ENCODE data around the gene TTLL1. TPM values are rescaled to one million over a fixed set of nuclear protein-coding genes. Genes with fewer than 3 reads are reported as not detected.
A peak's percentile ranks its signal among the peaks of the same experiment; 100 is the strongest.

Gene TTLL1
- total and polyA plus RNA-seq, 4 donors = 3.0 to 5.9 (median 5.1) TPM

- Histone ChIP-seq H3K27ac (ENCODE audit: low read depth in 1 of 2, low read length in 2 of 2) (peak within 1 kb of the TSS in 1 of 2 donors; percentile 61), H3K27me3 (ENCODE audit: control insufficient read depth in 1 of 2, insufficient read depth in 2 of 2, low read length in 1 of 2) (no peaks in the 10 kb centered on the region), H3K4me1 (ENCODE audit: control insufficient read depth in 1 of 2, insufficient read depth in 2 of 2, low read length in 2 of 2) (no peaks in the 10 kb centered on the region), H3K9me3 (ENCODE audit: control insufficient read depth, low read length) (no peaks in the 10 kb centered on the region), H3K4me3 (ENCODE audit: low read length in 2 of 2) (peak within 1 kb of the TSS; percentile 64 to 94), H3K36me3 (ENCODE audit: control insufficient read depth in 1 of 2, insufficient read depth in 2 of 2, low read length in 1 of 2) (no peaks in the 10 kb centered on the region)
- WGBS, 2 donors = 0% methylated on average over 46 to 85 of the region's 85 CpGs
- intact Hi-C loops (cut with DNase I) = loop anchor here in 1 of 2 donors (5.0 to 10.0 kb wide), 3 partner anchors 83 to 148 kb away; no protein-coding TSS in a partner anchor
- ATAC-seq (ENCODE audit: low FRiP score) (peak; percentile 100), DNase-seq (peak; percentile 99 to 100)
These were observed 74.1 kb downstream of the TTLL1 start, which contains the start of gene PACSIN2 for GRCh38 chr22:43014869-43015676. TSS of gene PACSIN2 (minus strand) at chr22:43015149. CDS start at chr22:42912080, 103,069 bp downstream.

- Histone ChIP-seq H3K27me3 (ENCODE audit: control insufficient read depth in 1 of 2, insufficient read depth in 2 of 2, low read length in 1 of 2) (no peaks in the 10 kb centered on the region), H3K4me3 (ENCODE audit: low read length in 2 of 2) (peak overlapping the region; percentile 64 to 94), H3K4me1 (ENCODE audit: control insufficient read depth in 1 of 2, insufficient read depth in 2 of 2, low read length in 2 of 2) (no peaks in the 10 kb centered on the region), H3K36me3 (ENCODE audit: control insufficient read depth in 1 of 2, insufficient read depth in 2 of 2, low read length in 1 of 2) (no peaks in the 10 kb centered on the region), H3K9me3 (ENCODE audit: control insufficient read depth, low read length) (no peaks in the 10 kb centered on the region), H3K27ac (ENCODE audit: low read depth in 1 of 2, low read length in 2 of 2) (peak overlapping the region in 1 of 2 donors; percentile 52)
- intact Hi-C loops (cut with DNase I) = loop anchor here in 1 of 2 donors (5.0 to 10.0 kb wide), 2 partner anchors 82 to 110 kb away; no protein-coding TSS in a partner anchor
- peak; percentile 73 to 86 for DNase-seq
- WGBS, 2 donors = 1% methylated on average over 24 to 39 of the region's 39 CpGs
- peak; percentile 43 for ATAC-seq (ENCODE audit: low FRiP score)
These were observed 74.8 kb downstream of the TTLL1 start for GRCh38 chr22:43014316-43014868.

- no peaks in the 10 kb centered on the region for H3K27me3 ChIP-seq (ENCODE audit: control insufficient read depth in 1 of 2, insufficient read depth in 2 of 2, low read length in 1 of 2)
- H3K4me3 ChIP-seq (ENCODE audit: low read length in 2 of 2) = peak overlapping the region; percentile 64 to 94
- no peak for DNase-seq
- intact Hi-C loops (cut with DNase I) = loop anchor here in 1 of 2 donors (5.0 to 10.0 kb wide), 2 partner anchors 81 to 109 kb away; no protein-coding TSS in a partner anchor
- no peaks in the 10 kb centered on the region for H3K4me1 ChIP-seq (ENCODE audit: control insufficient read depth in 1 of 2, insufficient read depth in 2 of 2, low read length in 2 of 2)
- WGBS, 2 donors = 4 to 5% methylated on average over 16 of the region's 16 CpGs
- H3K9me3 ChIP-seq (ENCODE audit: control insufficient read depth, low read length) = no peaks in the 10 kb centered on the region
- H3K36me3 ChIP-seq (ENCODE audit: control insufficient read depth in 1 of 2, insufficient read depth in 2 of 2, low read length in 1 of 2) = no peaks in the 10 kb centered on the region
- peak overlapping the region in 1 of 2 donors; percentile 21 for H3K27ac ChIP-seq (ENCODE audit: low read depth in 1 of 2, low read length in 2 of 2)
- ATAC-seq (ENCODE audit: low FRiP score) = no peak
These were observed 75.6 kb downstream of the TTLL1 start for GRCh38 chr22:43013355-43014315.

DNA sequence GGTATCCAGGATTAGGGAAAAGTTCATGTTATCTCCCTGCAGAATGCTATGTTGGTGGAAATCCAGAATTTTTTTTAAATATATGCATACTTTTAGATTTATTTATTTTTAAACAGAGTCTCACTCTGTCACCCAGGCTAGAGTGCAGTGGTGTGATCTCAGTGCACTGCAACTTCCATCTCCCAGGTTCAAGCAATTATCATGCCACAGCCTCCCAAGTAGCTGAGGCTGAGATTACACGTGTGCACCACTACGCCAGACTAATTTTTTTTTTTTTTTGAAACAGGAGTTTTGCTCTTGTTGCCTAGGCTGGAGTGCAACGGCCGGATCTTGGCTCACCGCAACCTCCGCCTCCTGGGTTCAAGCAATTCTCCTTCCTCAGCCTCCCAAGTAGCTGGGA, 76.8 kb downstream of the TTLL1 start:
- H3K4me1 ChIP-seq (ENCODE audit: control insufficient read depth in 1 of 2, insufficient read depth in 2 of 2, low read length in 2 of 2) = no peaks in the 10 kb centered on the region
- no peaks in the 10 kb centered on the region for H3K36me3 ChIP-seq (ENCODE audit: control insufficient read depth in 1 of 2, insufficient read depth in 2 of 2, low read length in 1 of 2)
- intact Hi-C loops (cut with DNase I) = loop anchor here in 1 of 2 donors (5.0 to 10.0 kb wide), 2 partner anchors 80 to 108 kb away; no protein-coding TSS in a partner anchor
- H3K27me3 ChIP-seq (ENCODE audit: control insufficient read depth in 1 of 2, insufficient read depth in 2 of 2, low read length in 1 of 2) = no peaks in the 10 kb centered on the region
- H3K27ac ChIP-seq (ENCODE audit: low read depth in 1 of 2, low read length in 2 of 2) = no peak overlapping the region
- peak in 1 of 2 donors; percentile 21 for DNase-seq
- H3K9me3 ChIP-seq (ENCODE audit: control insufficient read depth, low read length) = no peaks in the 10 kb centered on the region
- no peak for ATAC-seq (ENCODE audit: low FRiP score)
- no peak overlapping the region for H3K4me3 ChIP-seq (ENCODE audit: low read length in 2 of 2)
- 74 to 75% methylated on average over 6 of the region's 6 CpGs for whole genome bisulfite sequencing, 2 donors

- DNase-seq (peak in 1 of 2 donors; percentile 1), ATAC-seq (ENCODE audit: low FRiP score) (no peak)
- Histone ChIP-seq H3K36me3 (ENCODE audit: control insufficient read depth in 1 of 2, insufficient read depth in 2 of 2, low read length in 1 of 2) (no peaks in the 10 kb centered on the region), H3K27me3 (ENCODE audit: control insufficient read depth in 1 of 2, insufficient read depth in 2 of 2, low read length in 1 of 2) (no peaks in the 10 kb centered on the region), H3K4me1 (ENCODE audit: control insufficient read depth in 1 of 2, insufficient read depth in 2 of 2, low read length in 2 of 2) (no peaks in the 10 kb centered on the region), H3K9me3 (ENCODE audit: control insufficient read depth, low read length) (no peaks in the 10 kb centered on the region), H3K4me3 (ENCODE audit: low read length in 2 of 2) (no peak overlapping the region), H3K27ac (ENCODE audit: low read depth in 1 of 2, low read length in 2 of 2) (no peak overlapping the region)
- intact Hi-C loops (cut with DNase I) = loop anchor here in 1 of 2 donors (5.0 to 10.0 kb wide), 2 partner anchors 79 to 106 kb away; no protein-coding TSS in a partner anchor
- 87 to 88% methylated on average over 7 of the region's 7 CpGs for WGBS, 2 donors
These were observed 78.1 kb downstream of the TTLL1 start for GRCh38 chr22:43011079-43011478.

- DNase-seq (peak in 1 of 2 donors; percentile 17), ATAC-seq (ENCODE audit: low FRiP score) (no peak)
- 66 to 68% methylated on average over 4 of the region's 4 CpGs for WGBS, 2 donors
- Histone ChIP-seq H3K4me1 (ENCODE audit: control insufficient read depth in 1 of 2, insufficient read depth in 2 of 2, low read length in 2 of 2) (no peaks in the 10 kb centered on the region), H3K4me3 (ENCODE audit: low read length in 2 of 2) (no peak overlapping the region), H3K27ac (ENCODE audit: low read depth in 1 of 2, low read length in 2 of 2) (peak overlapping the region in 1 of 2 donors; percentile 46), H3K9me3 (ENCODE audit: control insufficient read depth, low read length) (no peaks in the 10 kb centered on the region), H3K36me3 (ENCODE audit: control insufficient read depth in 1 of 2, insufficient read depth in 2 of 2, low read length in 1 of 2) (no peaks in the 10 kb centered on the region), H3K27me3 (ENCODE audit: control insufficient read depth in 1 of 2, insufficient read depth in 2 of 2, low read length in 1 of 2) (no peaks in the 10 kb centered on the region)
- intact Hi-C loops (cut with DNase I) = no loop called here
These were observed 79.7 kb downstream of the TTLL1 start for GRCh38 chr22:43009444-43009843.

GRCh38 chr22:43008921-43009320, 80.3 kb downstream of the TTLL1 start:
- ATAC-seq (ENCODE audit: low FRiP score) (no peak), DNase-seq (peak in 1 of 2 donors; percentile 10)
- H3K4me1 ChIP-seq (ENCODE audit: control insufficient read depth in 1 of 2, insufficient read depth in 2 of 2, low read length in 2 of 2) = no peaks in the 10 kb centered on the region
- H3K27ac ChIP-seq (ENCODE audit: low read depth in 1 of 2, low read length in 2 of 2) = peak overlapping the region in 1 of 2 donors; percentile 56
- 12 to 20% methylated on average over 4 of the region's 4 CpGs for WGBS, 2 donors
- no peaks in the 10 kb centered on the region for H3K27me3 ChIP-seq (ENCODE audit: control insufficient read depth in 1 of 2, insufficient read depth in 2 of 2, low read length in 1 of 2)
- H3K4me3 ChIP-seq (ENCODE audit: low read length in 2 of 2) = no peak overlapping the region
- H3K9me3 ChIP-seq (ENCODE audit: control insufficient read depth, low read length) = no peaks in the 10 kb centered on the region
- intact Hi-C loops (cut with DNase I) = no loop called here
- H3K36me3 ChIP-seq (ENCODE audit: control insufficient read depth in 1 of 2, insufficient read depth in 2 of 2, low read length in 1 of 2) = no peaks in the 10 kb centered on the region

DNA sequence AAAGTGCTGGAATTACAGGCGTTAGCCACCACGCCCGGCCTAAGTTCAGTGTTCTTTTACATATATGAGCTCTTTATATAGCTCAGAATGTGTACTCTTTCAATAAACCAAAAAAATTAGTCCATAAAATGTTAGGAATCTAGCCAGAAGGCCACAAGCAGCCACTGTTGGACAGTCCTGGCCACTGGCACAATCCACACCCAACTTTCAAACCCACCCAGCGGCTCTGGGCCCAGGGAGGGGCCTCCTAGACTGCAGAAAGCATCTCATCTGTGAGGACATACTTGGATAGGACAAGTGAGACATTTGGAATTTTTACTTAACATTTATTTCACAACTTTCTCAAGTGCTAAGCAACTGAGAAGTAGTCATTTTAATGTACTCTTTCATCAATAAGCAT, 80.7 kb downstream of the TTLL1 start:
- intact Hi-C loops (cut with DNase I) = no loop called here
- no peaks in the 10 kb centered on the region for H3K36me3 ChIP-seq (ENCODE audit: control insufficient read depth in 1 of 2, insufficient read depth in 2 of 2, low read length in 1 of 2)
- ATAC-seq (ENCODE audit: low FRiP score) (peak; percentile 77), DNase-seq (peak in 1 of 2 donors; percentile 52)
- no peak overlapping the region for H3K4me3 ChIP-seq (ENCODE audit: low read length in 2 of 2)
- H3K27ac ChIP-seq (ENCODE audit: low read depth in 1 of 2, low read length in 2 of 2) = peak overlapping the region in 1 of 2 donors; percentile 10
- no peaks in the 10 kb centered on the region for H3K27me3 ChIP-seq (ENCODE audit: control insufficient read depth in 1 of 2, insufficient read depth in 2 of 2, low read length in 1 of 2)
- WGBS, 2 donors = 85 to 96% methylated on average over 4 of the region's 4 CpGs
- no peaks in the 10 kb centered on the region for H3K9me3 ChIP-seq (ENCODE audit: control insufficient read depth, low read length)
- H3K4me1 ChIP-seq (ENCODE audit: control insufficient read depth in 1 of 2, insufficient read depth in 2 of 2, low read length in 2 of 2) = no peaks in the 10 kb centered on the region

Data from aorta (tissue), 5 donors.